Caco-2 (cell line): ENCODE measurements around the gene VPS13C. TPM values are rescaled to one million over a fixed set of nuclear protein-coding genes. Genes with fewer than 3 reads are reported as not detected.

Source experiments
- BruUV-seq: library from RNA; stranded (reverse); fragments of 400-500 nt; replicated peaks from 2 replicates; lab custom pipeline; 2021; lab: Mats Ljungman, UMichigan
- CTCF ChIA-PET: fragments of 300-600 bp; sonication (Branson Sonifier 250); formaldehyde crosslinking; loops from one replicate; lab custom pipeline; 2022; ENCODE audit warnings: antibody characterized with exemption; lab: Charles Lee
- POLR2A ChIA-PET: fragments of 300-600 bp; sonication (Branson Sonifier 250); formaldehyde crosslinking; loops from one replicate; lab custom pipeline; 2022; ENCODE audit warnings: antibody characterized with exemption; lab: Charles Lee
- DNase-seq, 2 experiments: peaks; one replicate each; pipeline versions ENCODE4 v3.0.0 to v3.0.0-alpha.2; 2020 to 2022
- H3K27me3 ChIP-seq: replicated peaks from 2 replicates; pipeline ENCODE4 v1.6.0; 2011; ENCODE audit warnings: low read length; ENCODE audit not compliant: control insufficient read depth, insufficient read depth
- H3K36me3 ChIP-seq: 2 replicates; pipeline ENCODE4 v1.5.1; 2011; ENCODE audit warnings: low read length; ENCODE audit not compliant: control insufficient read depth, insufficient read depth
- H3K4me1 ChIP-seq: fragments of 250-450 bp; sonication (Bioruptor Pico); 2 replicates; pipeline ENCODE4 v1.5.1; 2020; ENCODE audit warnings: mild to moderate bottlenecking
- H3K4me3 ChIP-seq: 2 replicates; pipeline ENCODE4 v1.5.1; 2011; ENCODE audit warnings: low read depth, mild to moderate bottlenecking, control low read depth, low read length
- H3K9me3 ChIP-seq: fragments of 250-450 bp; sonication (Bioruptor Pico); 2 replicates; pipeline ENCODE4 v1.5.1; 2020; ENCODE audit warnings: mild to moderate bottlenecking, moderate library complexity
- H3K27ac Mint-ChIP-seq: one replicate; pipeline ENCODE4 v1.8.0; 2022; ENCODE audit warnings: mixed read lengths; ENCODE audit not compliant: unreplicated experiment
- H3K27me3 Mint-ChIP-seq: one replicate; pipeline ENCODE4 v1.8.0; 2022; ENCODE audit warnings: mixed read lengths; ENCODE audit not compliant: insufficient read depth, unreplicated experiment
- H3K36me3 Mint-ChIP-seq: one replicate; pipeline ENCODE4 v1.8.0; 2022; ENCODE audit warnings: mild to moderate bottlenecking, mixed read lengths; ENCODE audit not compliant: insufficient read depth, unreplicated experiment
- H3K4me1 Mint-ChIP-seq: one replicate; pipeline ENCODE4 v1.8.0; 2022; ENCODE audit warnings: low read depth, mixed read lengths; ENCODE audit not compliant: unreplicated experiment
- H3K4me3 Mint-ChIP-seq: one replicate; pipeline ENCODE4 v1.8.0; 2022; ENCODE audit warnings: mild to moderate bottlenecking, moderate library complexity, mixed read lengths; ENCODE audit not compliant: unreplicated experiment
- H3K9me3 Mint-ChIP-seq: one replicate; pipeline ENCODE4 v1.8.0; 2022; ENCODE audit warnings: mixed read lengths; ENCODE audit not compliant: unreplicated experiment
- CTCF ChIP-seq, 2 experiments: fragments of 200-600 bp in 1 of 2; IDR thresholded peaks; 1 replicate in 1 of 2; 2 replicates in 1 of 2; pipeline versions ENCODE4 v1.5.1 to v1.8.0; 2011 to 2022; ENCODE audit warnings: antibody characterized with exemption in 1 of 2, control low read depth in 1 of 2, inconsistent platforms in 1 of 2, low read depth in 1 of 2, low read length in 1 of 2, mild to moderate bottlenecking in 1 of 2, moderate library complexity in 1 of 2; ENCODE audit not compliant: insufficient read depth in 1 of 2, severe bottlenecking in 1 of 2, unreplicated experiment in 1 of 2
- intact Hi-C: fragments of 100-400 bp; cut with micrococcal nuclease; formaldehyde crosslinking; loops from one replicate; pipeline ENCODE4 v1.10.0; 2022; ENCODE audit not compliant: unreplicated experiment
- total RNA-seq: library from RNA; stranded (reverse); gene quantifications from 2 replicates; pipeline ENCODE4 v1.2.3, GENCODE V29; 2022

VPS13C gene
- total RNA-seq, 1 experiment from 2014 or later, result 42.4 TPM

DNA sequence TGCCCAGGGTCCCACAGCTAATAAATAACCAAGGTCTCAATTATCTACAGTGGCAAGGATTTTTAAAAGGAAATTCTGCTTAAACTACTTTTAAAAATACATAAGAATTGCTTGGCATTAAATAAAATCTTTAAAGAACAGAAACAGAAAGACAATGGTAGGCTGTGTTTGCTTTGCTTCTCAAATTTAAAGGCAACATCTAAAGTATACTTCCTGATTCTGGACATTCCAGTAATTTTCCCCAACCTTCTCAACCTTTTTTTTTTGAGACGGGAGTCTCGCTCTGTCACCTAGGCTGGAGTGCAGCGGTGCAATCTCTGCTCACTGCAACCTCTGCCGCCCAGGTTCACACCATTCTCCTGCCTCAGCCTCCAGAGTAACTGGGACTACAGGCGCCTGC is 5.3 kb downstream of the VPS13C start:
- no peak for TF ChIP-seq CTCF (IDR thresholded peaks at IDR 0.05; ENCODE audit: insufficient read depth in 1 of 2, low read depth in 1 of 2, low read length in 1 of 2, severe bottlenecking in 1 of 2, unreplicated experiment in 1 of 2)
- Histone ChIP-seq H3K27me3 (no peaks in the 10 kb centered on the region), H3K4me1 (peaks cover 21% of the 10 kb centered on the region; the same call in 1 of the 2 replicates), H3K9me3 (no peaks in the 10 kb centered on the region), H3K4me3 (no peak overlapping the region), H3K36me3 (no peaks in the 10 kb centered on the region)
- Mint-ChIP-seq H3K9me3 (no peaks in the 10 kb centered on the region), H3K4me1 (peaks cover 12% of the 10 kb centered on the region), H3K4me3 (peak overlapping the region; percentile 20), H3K27ac (peak overlapping the region; percentile 48), H3K27me3 (no peaks in the 10 kb centered on the region), H3K36me3 (no peaks in the 10 kb centered on the region)
- ChIA-PET POLR2A (no interaction called here), CTCF (no interaction called here)
- BruUV-seq, result no TSS peak
- DNase-seq, result peak in 1 of 2 experiments; percentile 13
- intact Hi-C loops, result no loop called here

- Mint-ChIP-seq H3K36me3 (no peaks in the 10 kb centered on the region), H3K27me3 (no peaks in the 10 kb centered on the region), H3K4me3 (no peak overlapping the region), H3K9me3 (no peaks in the 10 kb centered on the region), H3K27ac (no peak overlapping the region), H3K4me1 (peaks cover 12% of the 10 kb centered on the region)
- H3K4me1 ChIP-seq, result peaks cover 16% of the 10 kb centered on the region; the same call in 1 of the 2 replicates
- H3K36me3 ChIP-seq, result no peaks in the 10 kb centered on the region
- no peaks in the 10 kb centered on the region for H3K27me3 ChIP-seq
- intact Hi-C loops, result no loop called here
- no peak for DNase-seq
- no TSS peak for BruUV-seq
- no peak overlapping the region for H3K4me3 ChIP-seq
- no peaks in the 10 kb centered on the region for H3K9me3 ChIP-seq
- CTCF ChIA-PET, result no interaction called here
- TF ChIP-seq CTCF (IDR thresholded peaks at IDR 0.05; ENCODE audit: insufficient read depth in 1 of 2, low read depth in 1 of 2, low read length in 1 of 2, severe bottlenecking in 1 of 2, unreplicated experiment in 1 of 2), result no peak
- POLR2A ChIA-PET, result no interaction called here
Measured at GRCh38 chr15:62053439-62054085, 6.7 kb downstream of the VPS13C start.

DNA sequence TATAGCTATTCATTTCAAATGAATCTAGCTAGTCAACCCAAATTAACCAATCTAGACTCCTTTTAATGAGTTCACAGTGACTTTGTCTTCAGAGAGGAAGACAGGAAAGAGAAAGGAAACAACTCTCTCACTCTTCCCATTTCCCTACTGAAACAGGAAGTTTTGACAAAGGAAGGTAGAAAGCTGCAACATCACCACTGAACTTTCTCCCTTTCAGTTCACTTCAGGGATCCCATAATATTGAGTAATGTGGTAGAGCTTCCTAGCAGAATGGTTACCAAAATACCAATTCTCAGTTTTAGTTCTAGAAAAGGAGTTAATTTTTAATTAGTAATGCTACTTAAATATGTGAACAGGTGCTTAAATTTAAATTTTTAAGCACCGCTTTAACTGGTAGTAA is 7.5 kb downstream of the VPS13C start:
- intact Hi-C loops, result no loop called here
- ChIA-PET CTCF (no interaction called here), POLR2A (no interaction called here)
- H3K27ac Mint-ChIP-seq, result no peak overlapping the region
- no peaks in the 10 kb centered on the region for H3K9me3 Mint-ChIP-seq
- H3K4me1 Mint-ChIP-seq, result peaks cover 12% of the 10 kb centered on the region
- no peak overlapping the region for H3K4me3 Mint-ChIP-seq
- H3K36me3 ChIP-seq, result no peaks in the 10 kb centered on the region
- no peak for TF ChIP-seq CTCF (IDR thresholded peaks at IDR 0.05; ENCODE audit: insufficient read depth in 1 of 2, low read depth in 1 of 2, low read length in 1 of 2, severe bottlenecking in 1 of 2, unreplicated experiment in 1 of 2)
- no peaks in the 10 kb centered on the region for H3K9me3 ChIP-seq
- BruUV-seq, result no TSS peak
- H3K4me1 ChIP-seq, result peaks cover 16% of the 10 kb centered on the region; the same call in 1 of the 2 replicates
- no peaks in the 10 kb centered on the region for H3K27me3 Mint-ChIP-seq
- H3K27me3 ChIP-seq, result no peaks in the 10 kb centered on the region
- H3K36me3 Mint-ChIP-seq, result no peaks in the 10 kb centered on the region
- DNase-seq, result no peak
- H3K4me3 ChIP-seq, result no peak overlapping the region
